GM10847 (cell line): ENCODE data around the gene SYNDIG1.

Experiments
- POLR2A ChIP-seq: IDR thresholded peaks from 2 replicates; pipeline ENCODE4 v1.6.1; 2011; ENCODE audit not compliant: insufficient read length; ENCODE audit errors: extremely low read depth

The SYNDIG1 gene

DNA sequence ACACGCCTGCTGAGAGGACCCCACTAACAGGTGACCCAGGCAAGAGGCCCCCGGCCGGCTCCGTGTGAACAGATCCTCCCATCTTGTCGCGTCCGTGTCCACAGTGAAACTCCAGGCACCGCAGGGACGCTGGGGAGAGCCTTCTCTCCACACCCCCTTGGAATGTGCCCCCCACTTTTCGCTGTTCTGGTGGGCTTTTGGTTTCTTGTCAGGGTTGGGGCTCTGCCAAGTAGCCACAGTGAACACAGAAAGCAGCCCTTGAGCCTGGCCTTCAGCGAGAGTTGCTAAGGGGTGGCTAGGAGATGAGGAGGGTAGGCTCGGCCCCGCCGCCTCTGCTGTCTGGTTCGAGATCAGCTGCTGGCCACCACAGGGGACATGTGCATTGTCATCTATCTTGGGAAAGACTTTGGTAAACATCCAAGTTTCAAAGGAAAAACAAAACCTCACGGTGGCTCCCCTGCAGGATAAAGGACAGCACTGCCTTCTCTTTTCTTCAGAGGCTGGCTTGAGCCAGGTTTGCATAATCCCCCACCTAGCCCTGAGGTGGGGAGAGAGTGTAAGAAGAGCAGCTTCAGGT, 22.7 kb downstream of the SYNDIG1 start:
- TF ChIP-seq POLR2A, result no peak

DNA sequence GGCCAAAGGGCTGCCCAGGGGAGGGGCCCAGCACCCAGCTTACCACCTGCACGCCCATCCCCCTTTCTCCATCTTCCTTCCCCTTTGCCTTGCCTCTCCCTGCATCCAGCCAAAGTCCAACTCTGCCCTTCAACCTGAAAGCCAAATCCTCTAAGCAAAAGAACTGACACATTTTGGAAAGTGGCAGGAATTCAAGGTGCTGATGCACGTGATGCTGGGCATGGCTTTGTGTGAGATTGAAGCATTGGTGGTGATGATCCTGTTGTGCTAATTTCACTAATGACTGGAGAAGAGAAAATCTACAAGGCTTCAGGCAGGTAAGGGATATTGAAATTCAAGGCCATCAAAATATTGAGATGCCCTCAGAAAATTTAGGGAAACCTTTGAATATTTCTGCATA, 23.3 kb downstream of the SYNDIG1 start:
- TF ChIP-seq POLR2A, result no peak

DNA sequence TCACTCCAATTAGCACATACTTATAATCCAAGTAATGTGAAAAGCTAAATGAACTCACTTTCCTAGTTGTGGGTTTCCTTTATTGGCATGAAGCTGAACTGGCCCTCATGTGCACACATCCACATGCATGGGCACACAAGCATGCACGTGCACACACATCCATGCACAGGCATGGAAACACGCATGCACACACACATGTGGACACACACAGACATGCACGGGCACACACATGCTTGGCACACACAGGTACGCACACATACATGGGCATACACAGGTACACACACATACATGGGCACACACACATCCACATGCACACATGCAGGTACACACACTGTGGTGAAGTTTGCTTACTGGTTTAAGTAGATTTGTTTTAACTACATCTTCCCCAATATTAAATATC, 23.8 kb downstream of the SYNDIG1 start:
- TF ChIP-seq POLR2A, result no peak

DNA sequence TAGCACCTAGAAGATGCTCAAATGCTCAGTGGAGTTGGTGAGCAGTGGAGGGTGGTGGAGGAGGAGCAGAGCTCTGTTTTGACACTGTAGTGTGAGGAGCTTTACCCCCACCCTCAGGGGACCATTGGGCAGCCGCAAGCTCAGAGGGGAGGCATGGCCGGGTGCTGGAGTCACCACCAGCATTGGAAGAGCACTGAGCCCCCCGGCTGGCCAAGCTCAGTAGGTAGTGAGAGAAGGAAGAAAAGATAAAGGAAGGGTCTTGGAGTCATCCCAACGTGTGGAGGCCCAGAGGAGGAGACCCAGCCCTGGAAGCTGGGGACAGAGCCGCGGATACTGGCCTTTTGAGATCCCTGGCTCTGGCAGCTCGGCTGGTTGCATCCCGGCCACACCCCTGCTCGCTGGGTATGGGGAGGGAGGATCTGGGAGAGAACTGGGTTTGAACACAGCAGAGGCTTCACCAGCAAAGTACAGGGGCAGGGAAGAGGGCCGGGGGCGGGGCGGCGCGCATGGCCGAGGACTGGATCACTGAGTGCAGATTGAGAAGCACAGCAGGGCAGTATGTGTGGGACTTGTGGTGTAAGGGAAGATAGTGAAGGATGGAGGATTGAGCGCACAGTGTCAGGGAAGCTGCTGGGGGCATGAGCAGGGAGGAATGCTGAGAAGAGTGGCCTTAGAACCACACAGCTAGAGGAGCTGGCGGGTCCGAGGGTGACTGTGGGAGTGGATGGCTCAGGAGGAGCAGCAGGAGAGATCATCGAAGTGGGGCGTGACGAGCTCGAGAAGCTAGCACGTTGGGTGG, 24.4 kb downstream of the SYNDIG1 start:
- no peak for TF ChIP-seq POLR2A

DNA sequence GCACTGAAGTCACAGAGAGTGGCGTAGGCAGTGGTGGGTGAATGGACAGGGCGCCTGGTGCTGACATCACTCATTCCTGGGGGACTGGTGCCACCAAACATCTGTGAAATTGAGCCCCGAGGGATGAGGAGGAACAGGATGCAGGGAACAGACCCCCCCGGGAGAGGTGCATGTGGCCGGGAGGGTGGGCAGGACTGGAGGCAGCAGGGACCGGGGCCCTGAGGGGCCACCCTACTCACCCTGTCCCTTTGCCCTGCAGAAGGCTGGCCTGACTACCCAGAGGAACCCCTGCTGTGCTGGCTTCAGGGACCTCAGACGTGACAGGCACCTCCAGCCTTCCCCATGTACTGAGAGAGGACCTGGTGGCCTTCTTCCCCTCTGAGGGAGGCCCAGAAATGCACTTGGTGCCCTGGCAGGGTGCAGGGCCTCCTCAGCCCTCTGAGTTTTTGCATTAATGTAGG, 25.1 kb downstream of the SYNDIG1 start:
- TF ChIP-seq POLR2A, result no peak

DNA sequence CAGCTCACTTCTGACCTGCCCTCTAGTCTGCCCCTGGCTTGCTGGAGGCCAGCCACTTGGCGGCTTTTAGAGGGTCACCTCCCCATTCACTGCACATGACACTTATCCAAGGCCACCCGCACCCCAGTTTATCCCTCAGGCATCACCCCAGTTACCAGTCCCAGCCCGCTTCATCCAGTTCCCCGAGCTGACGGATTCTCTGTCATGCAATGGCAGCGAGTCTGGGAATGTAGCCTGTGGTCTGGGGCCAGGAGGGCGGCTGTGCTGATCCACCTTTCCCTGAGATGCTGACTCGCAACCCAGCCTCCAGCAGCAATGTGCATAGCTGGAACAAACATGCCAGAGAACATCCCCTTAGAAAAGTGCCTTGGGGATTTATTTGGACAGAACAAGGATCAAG, 25.8 kb downstream of the SYNDIG1 start:
- TF ChIP-seq POLR2A, result no peak

DNA sequence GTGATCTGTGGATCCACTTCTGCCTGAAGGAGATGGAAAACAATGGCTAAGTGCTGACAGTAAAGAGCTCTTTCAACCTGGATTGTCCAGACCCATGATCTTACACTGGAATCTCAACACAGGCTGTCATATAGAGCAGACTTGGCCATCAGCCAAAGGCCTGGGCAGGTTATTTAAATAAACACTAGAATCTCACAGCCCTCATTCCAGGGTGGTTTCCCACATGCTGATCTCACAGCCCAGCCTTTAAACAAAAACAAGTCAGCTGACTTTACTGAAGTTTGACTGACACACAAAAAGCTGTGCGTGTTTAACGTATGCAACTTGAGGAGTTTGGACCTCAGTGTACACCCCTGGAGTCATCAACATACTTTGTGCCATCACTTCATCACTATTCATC, 28.4 kb downstream of the SYNDIG1 start:
- TF ChIP-seq POLR2A, result no peak

DNA sequence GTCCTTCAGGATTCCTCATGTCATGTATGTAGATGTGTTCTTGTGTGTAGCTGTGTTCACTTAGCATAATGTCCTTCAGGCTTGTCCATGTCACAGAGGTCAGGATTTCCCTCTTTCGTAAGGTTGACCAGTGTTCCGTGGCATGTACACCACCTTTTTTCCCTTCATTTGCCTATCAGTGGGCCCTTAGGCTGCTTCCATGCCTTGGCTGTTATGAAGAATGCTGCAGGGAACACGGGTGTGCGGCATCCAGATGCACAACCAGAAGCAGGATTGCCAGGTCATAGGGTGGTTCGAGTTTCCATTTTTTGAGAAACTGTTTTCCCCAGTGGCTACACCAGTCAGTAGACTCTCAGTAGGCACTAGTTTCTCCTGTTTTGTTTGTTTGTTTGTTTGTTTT, 29.2 kb downstream of the SYNDIG1 start:
- no peak for TF ChIP-seq POLR2A

DNA sequence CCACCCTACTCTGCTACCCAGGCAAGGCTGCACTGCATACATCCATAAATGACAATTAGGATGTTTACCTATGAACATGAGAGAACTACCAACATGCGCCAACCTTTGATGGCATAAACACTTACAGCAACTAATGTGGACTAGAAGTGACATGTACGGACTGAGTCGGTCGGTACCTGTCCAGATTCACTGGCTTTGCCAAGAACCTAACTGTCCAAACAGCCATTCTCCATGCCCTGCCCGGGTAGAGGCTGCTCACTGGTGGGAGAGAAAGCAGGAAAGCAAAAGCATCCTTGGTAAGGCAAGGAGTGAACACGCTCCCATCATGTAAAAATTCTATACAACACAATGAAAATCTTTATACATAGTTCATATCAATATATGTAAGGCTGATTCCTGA, 30.0 kb downstream of the SYNDIG1 start:
- TF ChIP-seq POLR2A, result no peak

DNA sequence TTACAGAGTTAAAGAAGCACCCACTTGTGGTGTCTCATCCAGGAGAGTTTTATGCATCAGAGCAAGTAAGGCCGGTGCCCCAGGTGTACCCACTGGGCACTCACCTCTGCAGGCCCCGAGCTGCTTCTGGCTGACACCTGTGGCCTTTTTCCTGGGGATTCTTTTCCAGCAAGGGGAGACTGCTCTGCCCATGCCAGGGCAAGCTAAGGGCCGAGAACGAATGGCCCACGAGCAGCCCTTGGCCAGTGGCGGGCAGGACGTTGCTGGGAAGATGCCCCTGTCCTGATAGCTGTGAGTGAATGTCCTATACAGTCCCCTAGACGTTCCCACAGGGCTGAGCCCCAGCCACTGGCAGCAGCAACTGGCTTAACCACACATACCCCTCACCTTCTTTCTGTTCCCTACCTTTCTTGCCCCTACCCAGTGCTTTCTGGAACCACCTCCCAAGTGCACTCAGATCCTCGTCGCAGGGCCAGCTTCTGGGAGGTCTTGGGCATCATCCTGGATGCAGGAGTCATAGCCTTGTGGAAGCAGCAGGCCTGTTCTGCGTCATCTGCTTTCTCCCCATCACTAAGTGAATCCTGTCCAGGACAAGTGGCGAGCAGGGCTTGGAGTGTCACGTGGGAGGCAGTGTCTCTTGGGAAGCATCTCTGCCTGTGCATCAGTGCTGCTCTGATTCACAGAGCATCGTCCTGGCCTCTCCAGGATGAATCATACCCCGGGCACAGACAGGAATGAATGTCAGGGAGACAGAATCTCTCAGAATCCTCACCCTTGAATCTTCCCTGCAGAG, 32.5 kb downstream of the SYNDIG1 start:
- TF ChIP-seq POLR2A, result no peak

DNA sequence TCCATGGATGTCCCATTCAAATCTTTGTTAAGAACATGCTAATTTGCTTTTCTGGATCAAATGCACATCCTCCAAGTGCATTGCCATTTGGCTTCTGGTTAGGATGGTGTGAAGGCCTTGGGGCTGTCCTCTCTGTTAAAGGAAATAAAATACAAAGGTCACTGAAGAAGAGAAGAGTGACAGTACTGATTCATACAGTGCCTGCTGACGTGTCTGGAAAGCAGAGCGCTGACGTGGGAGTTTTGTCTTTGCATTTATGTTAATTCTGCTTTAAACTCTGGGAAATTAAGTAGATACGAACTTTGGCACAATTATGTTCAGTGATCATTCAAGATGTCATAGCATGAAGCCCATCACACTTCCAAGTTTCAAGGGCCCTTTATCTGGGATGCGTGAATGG, 33.2 kb downstream of the SYNDIG1 start:
- TF ChIP-seq POLR2A, result no peak

DNA sequence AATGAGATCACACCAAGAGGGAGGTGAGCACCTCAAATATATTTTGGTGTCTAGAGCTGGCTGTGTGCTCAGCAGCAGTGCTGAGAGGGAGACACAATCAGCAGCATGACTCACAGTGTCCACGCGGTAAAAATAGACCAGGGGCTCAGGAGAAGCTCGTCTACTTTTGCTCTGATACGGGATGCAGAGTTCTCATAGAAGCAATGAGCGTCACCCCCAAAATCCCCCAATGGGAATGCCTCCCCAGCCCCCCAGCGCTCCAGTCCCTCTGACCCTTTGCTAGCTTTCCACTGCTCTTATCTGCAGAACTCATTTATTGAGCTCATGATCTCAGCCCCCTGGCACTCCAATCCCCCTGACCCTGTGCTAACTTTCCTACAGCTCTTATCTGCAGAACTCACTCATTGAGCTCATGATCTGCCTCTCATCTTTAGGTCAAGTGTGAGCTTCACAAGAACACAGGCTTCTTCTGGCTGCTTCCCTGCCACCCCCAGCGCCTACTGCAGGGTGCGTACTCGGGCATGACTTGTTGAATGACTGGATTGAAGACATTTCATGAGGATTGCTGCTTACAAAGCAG, 34.0 kb downstream of the SYNDIG1 start:
- TF ChIP-seq POLR2A, result no peak

DNA sequence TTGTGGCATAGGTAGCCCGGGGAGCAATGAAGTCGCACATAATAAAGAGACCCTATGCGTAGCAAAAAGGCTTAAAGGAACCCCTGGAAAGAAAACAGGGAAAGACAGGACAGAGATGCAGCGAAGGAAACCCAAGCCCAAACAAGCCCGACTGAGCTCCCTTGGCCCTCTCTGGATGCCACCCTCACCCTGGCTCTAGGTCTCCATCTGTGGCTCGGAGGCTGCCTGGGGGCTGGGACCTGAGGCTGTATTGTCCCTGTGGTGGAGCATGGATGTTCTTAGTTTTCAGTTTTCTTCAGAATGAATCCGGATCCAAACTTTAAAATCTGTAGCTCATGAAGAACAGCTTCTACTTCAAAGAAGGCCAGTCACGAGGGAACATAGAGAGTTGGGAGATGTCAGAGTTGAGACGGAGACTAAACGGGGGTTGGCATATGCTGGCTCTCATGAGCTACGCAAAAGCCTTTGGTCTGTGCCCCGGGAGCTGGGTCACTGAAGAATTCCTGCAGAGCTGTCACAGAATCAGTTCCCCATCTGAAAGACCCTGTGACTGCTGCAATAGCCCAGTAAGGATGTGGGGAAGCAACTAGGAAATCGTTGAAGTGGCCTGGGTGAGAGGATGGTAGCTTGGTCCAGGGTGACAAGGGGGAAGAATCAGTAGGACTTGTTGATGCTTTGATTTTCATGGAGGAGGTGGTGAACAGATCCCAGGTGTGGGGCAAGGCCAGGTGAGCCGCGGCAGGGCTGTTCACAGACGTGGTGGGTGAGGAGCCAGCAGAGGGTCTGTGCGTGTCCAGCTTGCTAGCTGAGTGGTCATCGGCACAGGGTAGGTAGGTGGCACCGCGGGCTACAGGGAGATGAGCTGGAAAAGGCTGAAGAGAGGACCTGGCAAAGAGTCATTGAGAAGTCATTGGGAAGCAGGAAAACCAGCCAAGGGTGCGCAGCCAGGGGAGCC, 35.2 kb downstream of the SYNDIG1 start:
- TF ChIP-seq POLR2A, result no peak

DNA sequence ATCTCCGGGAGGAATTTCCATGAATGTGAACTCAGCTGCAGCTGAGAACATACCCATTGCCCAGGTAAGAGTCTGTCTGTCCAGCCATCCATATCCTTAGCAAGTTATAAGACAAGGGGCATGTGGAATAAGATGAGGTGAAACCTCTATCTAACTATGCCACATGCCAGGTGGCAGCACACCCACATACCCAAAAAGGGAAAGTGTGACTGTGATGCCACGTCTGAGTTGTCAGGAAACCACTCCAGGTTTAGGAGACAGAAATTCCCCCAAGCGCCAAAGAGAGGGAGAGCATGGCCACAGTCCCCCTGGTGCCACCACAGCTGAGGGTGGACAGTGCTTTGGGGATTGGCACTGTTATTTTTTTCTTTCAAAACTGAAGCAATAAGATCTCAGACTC, 36.7 kb downstream of the SYNDIG1 start:
- TF ChIP-seq POLR2A, result no peak

DNA sequence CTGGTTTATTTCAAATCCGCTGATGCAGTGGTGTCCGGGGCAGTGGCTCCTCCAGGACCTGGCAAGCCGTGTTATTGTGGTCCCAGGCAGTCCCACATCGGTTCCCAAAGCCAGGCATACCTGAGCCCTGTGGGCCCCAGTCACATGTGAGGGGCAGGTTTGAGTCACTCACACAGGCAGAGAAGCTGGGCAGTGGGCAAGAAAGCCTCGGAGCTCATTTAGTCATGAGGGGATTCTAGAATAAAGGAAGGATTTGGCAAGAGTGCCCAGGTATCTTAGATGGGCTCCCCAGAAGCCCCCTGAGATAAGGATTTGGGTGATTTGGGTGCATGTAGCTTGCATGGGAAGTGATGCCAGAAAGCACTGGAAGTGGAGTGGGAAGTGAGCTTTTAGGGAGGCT, 37.3 kb downstream of the SYNDIG1 start:
- no peak for TF ChIP-seq POLR2A
